ENCODE measurements around the gene GABARAPL1.
"Not testable (repeated sequence)": the region's sequence is repeated elsewhere in the genome, so short reads cannot be mapped to it uniquely, and the experiment has no call there.

Gene GABARAPL1

DNA sequence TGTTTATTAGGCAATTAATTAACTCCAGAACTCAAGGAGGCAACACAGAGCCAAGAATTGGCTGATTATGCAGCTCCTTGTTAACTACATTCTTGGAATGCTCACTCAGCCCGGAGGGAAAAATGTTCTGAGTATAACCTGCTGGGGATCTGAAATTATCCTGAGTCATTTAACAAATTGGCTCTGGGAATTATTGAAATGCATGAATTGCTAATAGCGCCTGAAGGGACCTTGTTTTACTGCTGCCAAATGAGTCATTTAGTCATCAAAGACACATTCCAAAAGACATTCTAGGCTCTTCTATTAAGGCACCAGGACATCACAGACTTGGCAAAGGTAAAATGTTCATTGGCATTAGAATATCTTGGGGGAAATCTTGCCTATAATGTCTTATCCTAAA, 20.8 kb upstream of the GABARAPL1 start:
- POLR2A ChIA-PET, result interaction anchor here (1.0 kb wide), 1 partner anchor 20 kb away, joined by 3 read pairs; the partner anchor contains the start of gene OLR1
- H3K4me3 ChIP-seq (ENCODE audit: low read depth, low read length), result no peak overlapping the region
- DNase-seq (ENCODE audit: low read depth, low spot score), result no peak
- TF ChIP-seq, protein P1, sequence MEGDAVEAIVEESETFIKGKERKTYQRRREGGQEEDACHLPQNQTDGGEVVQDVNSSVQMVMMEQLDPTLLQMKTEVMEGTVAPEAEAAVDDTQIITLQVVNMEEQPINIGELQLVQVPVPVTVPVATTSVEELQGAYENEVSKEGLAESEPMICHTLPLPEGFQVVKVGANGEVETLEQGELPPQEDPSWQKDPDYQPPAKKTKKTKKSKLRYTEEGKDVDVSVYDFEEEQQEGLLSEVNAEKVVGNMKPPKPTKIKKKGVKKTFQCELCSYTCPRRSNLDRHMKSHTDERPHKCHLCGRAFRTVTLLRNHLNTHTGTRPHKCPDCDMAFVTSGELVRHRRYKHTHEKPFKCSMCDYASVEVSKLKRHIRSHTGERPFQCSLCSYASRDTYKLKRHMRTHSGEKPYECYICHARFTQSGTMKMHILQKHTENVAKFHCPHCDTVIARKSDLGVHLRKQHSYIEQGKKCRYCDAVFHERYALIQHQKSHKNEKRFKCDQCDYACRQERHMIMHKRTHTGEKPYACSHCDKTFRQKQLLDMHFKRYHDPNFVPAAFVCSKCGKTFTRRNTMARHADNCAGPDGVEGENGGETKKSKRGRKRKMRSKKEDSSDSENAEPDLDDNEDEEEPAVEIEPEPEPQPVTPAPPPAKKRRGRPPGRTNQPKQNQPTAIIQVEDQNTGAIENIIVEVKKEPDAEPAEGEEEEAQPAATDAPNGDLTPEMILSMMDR (IDR thresholded peaks at IDR 0.05; ENCODE audit: insufficient read depth, low read length, missing control alignments), result no peak
- CTCF ChIA-PET, result interaction anchor here (0.8 to 3.5 kb wide), 6 partner anchors 11 to 48 kb away, joined by 3 to 59 read pairs (median 7); no protein-coding TSS in a partner anchor

DNA sequence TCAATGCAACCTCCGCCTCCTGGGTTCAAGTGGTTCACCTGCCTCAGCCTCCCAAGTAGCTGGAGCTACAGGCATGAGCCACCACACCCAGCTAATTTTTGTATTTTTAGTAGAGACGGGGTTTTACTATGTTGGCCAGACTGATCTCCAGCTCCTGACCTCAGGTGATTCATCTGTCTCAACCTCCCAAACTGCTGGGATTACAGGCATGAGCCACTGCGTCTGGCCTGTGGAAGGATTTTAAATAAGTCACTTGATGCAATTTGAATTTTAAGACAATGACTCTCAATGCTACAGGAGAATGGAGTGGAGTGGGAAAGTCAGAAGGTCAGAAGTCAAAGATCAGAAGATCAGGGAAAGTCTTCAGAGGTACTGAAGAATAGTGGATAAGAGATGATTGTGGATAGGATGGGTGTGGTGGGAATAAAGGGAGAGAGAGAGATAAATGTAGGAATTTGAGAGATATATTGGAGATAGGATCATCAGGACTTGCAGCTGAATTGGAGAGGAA, 18.5 kb upstream of the GABARAPL1 start:
- POLR2A ChIA-PET, result interaction anchor here (1.5 kb wide), 1 partner anchor 19 kb away, joined by 4 read pairs; the partner anchor contains the start of gene GABARAPL1
- no peak overlapping the region for H3K4me3 ChIP-seq (ENCODE audit: low read depth, low read length)
- CTCF ChIA-PET, result interaction anchor here (0.8 to 1.9 kb wide), 4 partner anchors 12 to 53 kb away, joined by 3 to 11 read pairs (median 3); partner anchors contain the start of gene GABARAPL1
- DNase-seq (ENCODE audit: low read depth, low spot score), result no peak
- TF ChIP-seq, protein P1 (IDR thresholded peaks at IDR 0.05; ENCODE audit: insufficient read depth, low read length, missing control alignments), result no peak

GRCh38 chr12:10196210-10196609, 16.5 kb upstream of the GABARAPL1 start:
- DNase-seq (ENCODE audit: low read depth, low spot score), result no peak
- ChIA-PET CTCF (interaction anchor here (0.9 to 1.9 kb wide), 4 partner anchors 8 to 56 kb away, joined by 3 to 11 read pairs (median 4); no protein-coding TSS in a partner anchor), POLR2A (no interaction called here)
- H3K4me3 ChIP-seq (ENCODE audit: low read depth, low read length), result no peak overlapping the region
- TF ChIP-seq, protein P1 (IDR thresholded peaks at IDR 0.05; ENCODE audit: insufficient read depth, low read length, missing control alignments), result no peak

DNA sequence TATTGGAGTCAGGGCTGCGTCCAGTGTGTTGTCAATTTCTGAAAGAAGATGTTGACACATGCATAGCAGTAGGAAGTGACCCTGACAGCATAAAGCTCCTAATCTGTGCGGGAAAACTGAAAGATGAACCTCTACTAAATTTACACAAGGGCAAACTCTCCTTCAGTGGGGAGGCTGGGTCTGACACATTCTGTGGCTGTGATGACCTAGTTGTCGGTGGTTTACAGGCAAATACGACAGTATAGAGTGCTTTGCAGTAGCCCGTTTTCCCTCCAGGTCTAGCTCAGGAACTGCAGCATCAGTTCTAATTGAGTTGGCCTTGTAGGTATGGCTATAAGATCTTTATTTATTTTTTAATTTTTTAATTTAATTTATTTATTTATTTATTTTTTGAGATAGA, 14.8 kb upstream of the GABARAPL1 start:
- no peak for DNase-seq (ENCODE audit: low read depth, low spot score)
- ChIA-PET POLR2A (no interaction called here), CTCF (no interaction called here)
- TF ChIP-seq, protein P1 (IDR thresholded peaks at IDR 0.05; ENCODE audit: insufficient read depth, low read length, missing control alignments), result no peak
- no peak overlapping the region for H3K4me3 ChIP-seq (ENCODE audit: low read depth, low read length)

DNA sequence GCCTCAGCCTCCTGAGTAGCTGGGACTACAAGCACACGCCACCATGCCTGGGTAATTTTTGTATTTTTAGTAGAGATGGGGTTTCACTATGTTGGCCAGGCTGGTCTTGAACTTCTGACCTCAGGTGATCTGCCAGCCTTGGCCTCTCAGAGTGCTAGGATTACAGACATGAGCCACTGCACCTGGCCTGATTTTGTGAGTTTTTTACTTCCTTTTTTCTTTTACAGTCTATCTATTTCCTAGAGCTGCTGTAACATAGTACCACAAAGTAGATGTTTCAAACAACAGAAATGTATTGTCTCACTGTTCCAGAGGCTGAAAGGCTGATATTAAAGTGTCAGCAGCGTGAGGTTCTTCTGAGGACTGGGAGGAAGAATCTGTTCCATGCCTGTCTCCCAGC, 8.2 kb upstream of the GABARAPL1 start:
- CTCF ChIA-PET, result interaction anchor here (1.2 to 3.3 kb wide), 3 partner anchors 9 to 52 kb away, joined by 3 to 11 read pairs (median 11); no protein-coding TSS in a partner anchor
- DNase-seq (ENCODE audit: low read depth, low spot score); POLR2A ChIA-PET; H3K4me3 ChIP-seq (ENCODE audit: low read depth, low read length): not testable (repeated sequence)

- POLR2A ChIA-PET, result no interaction called here
- no peak overlapping the region for H3K4me3 ChIP-seq (ENCODE audit: low read depth, low read length)
- CTCF ChIA-PET, result interaction anchor here (2.3 to 3.3 kb wide), 2 partner anchors 15 to 52 kb away, joined by 11 read pairs; no protein-coding TSS in a partner anchor
- TF ChIP-seq, protein P1 (IDR thresholded peaks at IDR 0.05; ENCODE audit: insufficient read depth, low read length, missing control alignments), result no peak
- no peak for DNase-seq (ENCODE audit: low read depth, low spot score)
Observed at GRCh38 chr12:10205220-10205807, 7.4 kb upstream of the GABARAPL1 start.
